ENCODE measurements around the gene SMIM7. TPM values are rescaled to one million over a fixed set of nuclear protein-coding genes. Genes with fewer than 3 reads are reported as not detected.
A peak's percentile ranks its signal among the peaks of the same experiment; 100 is the strongest.

SMIM7 gene
- total and polyA plus RNA-seq, 2 of the 13 experiments (the other 11 are each of a cell fraction or from before 2014, with no cell fraction given): 55.7 to 74.9 TPM

DNA sequence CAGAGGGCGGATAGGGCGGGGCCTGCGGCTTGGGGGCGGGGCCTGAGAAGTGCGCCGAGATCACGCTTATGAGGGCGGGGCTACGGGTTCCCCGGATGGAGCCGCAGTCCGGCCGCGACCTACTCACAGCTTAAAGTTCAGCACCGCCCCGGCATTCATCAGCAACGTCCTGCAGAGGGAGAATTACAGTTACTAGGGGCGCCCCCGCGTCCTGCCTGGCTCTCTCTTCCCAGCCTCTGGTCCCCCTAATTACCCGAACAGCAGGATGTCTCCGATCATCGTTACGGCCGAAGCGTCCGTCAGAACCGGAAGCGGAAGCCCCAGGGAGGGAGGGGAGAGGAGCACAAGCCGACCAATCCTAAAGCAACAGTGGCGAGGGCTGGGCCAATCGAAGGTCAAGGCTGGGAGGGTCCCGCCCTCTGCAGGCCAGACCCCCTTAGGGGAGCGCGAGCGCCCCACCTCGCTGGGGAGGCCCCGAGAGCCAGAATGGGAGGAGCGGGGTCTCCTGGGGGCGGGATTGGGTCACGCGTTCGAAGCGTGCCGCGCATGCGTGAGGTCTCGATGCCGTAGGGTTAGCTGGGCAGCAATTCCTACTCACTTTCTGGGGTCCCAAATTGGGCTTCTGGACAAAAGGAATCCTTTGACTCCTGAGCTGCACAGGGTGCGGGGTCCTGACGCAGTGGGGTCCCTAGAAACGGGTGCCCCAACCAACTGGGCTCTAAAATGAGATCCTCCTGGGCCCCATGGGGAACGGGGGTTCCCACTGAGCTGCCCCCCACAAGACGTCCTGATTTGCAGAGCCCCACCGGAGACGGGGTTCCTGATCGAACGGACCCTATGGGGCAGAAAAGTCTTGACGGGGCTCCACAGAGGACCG, at the start of gene SMIM7 (continued):
- TF ChIP-seq, protein P1, sequence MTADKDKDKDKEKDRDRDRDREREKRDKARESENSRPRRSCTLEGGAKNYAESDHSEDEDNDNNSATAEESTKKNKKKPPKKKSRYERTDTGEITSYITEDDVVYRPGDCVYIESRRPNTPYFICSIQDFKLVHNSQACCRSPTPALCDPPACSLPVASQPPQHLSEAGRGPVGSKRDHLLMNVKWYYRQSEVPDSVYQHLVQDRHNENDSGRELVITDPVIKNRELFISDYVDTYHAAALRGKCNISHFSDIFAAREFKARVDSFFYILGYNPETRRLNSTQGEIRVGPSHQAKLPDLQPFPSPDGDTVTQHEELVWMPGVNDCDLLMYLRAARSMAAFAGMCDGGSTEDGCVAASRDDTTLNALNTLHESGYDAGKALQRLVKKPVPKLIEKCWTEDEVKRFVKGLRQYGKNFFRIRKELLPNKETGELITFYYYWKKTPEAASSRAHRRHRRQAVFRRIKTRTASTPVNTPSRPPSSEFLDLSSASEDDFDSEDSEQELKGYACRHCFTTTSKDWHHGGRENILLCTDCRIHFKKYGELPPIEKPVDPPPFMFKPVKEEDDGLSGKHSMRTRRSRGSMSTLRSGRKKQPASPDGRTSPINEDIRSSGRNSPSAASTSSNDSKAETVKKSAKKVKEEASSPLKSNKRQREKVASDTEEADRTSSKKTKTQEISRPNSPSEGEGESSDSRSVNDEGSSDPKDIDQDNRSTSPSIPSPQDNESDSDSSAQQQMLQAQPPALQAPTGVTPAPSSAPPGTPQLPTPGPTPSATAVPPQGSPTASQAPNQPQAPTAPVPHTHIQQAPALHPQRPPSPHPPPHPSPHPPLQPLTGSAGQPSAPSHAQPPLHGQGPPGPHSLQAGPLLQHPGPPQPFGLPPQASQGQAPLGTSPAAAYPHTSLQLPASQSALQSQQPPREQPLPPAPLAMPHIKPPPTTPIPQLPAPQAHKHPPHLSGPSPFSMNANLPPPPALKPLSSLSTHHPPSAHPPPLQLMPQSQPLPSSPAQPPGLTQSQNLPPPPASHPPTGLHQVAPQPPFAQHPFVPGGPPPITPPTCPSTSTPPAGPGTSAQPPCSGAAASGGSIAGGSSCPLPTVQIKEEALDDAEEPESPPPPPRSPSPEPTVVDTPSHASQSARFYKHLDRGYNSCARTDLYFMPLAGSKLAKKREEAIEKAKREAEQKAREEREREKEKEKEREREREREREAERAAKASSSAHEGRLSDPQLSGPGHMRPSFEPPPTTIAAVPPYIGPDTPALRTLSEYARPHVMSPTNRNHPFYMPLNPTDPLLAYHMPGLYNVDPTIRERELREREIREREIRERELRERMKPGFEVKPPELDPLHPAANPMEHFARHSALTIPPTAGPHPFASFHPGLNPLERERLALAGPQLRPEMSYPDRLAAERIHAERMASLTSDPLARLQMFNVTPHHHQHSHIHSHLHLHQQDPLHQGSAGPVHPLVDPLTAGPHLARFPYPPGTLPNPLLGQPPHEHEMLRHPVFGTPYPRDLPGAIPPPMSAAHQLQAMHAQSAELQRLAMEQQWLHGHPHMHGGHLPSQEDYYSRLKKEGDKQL (CRISPR knock-in tag; IDR thresholded peaks at IDR 0.05; ENCODE audit: low read depth): no peak
- no peak for TF ChIP-seq STAG1 (CRISPR knock-in tag; IDR thresholded peaks at IDR 0.05)
- TF ChIP-seq, protein P2, sequence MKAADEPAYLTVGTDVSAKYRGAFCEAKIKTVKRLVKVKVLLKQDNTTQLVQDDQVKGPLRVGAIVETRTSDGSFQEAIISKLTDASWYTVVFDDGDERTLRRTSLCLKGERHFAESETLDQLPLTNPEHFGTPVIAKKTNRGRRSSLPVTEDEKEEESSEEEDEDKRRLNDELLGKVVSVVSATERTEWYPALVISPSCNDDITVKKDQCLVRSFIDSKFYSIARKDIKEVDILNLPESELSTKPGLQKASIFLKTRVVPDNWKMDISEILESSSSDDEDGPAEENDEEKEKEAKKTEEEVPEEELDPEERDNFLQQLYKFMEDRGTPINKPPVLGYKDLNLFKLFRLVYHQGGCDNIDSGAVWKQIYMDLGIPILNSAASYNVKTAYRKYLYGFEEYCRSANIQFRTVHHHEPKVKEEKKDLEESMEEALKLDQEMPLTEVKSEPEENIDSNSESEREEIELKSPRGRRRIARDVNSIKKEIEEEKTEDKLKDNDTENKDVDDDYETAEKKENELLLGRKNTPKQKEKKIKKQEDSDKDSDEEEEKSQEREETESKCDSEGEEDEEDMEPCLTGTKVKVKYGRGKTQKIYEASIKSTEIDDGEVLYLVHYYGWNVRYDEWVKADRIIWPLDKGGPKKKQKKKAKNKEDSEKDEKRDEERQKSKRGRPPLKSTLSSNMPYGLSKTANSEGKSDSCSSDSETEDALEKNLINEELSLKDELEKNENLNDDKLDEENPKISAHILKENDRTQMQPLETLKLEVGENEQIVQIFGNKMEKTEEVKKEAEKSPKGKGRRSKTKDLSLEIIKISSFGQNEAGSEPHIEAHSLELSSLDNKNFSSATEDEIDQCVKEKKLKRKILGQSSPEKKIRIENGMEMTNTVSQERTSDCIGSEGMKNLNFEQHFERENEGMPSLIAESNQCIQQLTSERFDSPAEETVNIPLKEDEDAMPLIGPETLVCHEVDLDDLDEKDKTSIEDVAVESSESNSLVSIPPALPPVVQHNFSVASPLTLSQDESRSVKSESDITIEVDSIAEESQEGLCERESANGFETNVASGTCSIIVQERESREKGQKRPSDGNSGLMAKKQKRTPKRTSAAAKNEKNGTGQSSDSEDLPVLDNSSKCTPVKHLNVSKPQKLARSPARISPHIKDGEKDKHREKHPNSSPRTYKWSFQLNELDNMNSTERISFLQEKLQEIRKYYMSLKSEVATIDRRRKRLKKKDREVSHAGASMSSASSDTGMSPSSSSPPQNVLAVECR (CRISPR knock-in tag; IDR thresholded peaks at IDR 0.05; ENCODE audit: borderline replicate concordance): peak; percentile 78
- TF ChIP-seq, protein P3, sequence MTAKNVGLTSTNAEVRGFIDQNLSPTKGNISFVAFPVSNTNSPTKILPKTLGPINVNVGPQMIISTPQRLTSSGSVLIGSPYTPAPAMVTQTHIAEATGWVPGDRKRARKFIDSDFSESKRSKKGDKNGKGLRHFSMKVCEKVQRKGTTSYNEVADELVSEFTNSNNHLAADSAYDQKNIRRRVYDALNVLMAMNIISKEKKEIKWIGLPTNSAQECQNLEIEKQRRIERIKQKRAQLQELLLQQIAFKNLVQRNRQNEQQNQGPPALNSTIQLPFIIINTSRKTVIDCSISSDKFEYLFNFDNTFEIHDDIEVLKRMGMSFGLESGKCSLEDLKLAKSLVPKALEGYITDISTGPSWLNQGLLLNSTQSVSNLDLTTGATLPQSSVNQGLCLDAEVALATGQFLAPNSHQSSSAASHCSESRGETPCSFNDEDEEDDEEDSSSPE (CRISPR knock-in tag; IDR thresholded peaks at IDR 0.05): peak; percentile 84
- no peak for TF ChIP-seq CBX1 (IDR thresholded peaks at IDR 0.05; ENCODE audit: low read depth)
- no peak for TF ChIP-seq HNRNPL (IDR thresholded peaks at IDR 0.05; ENCODE audit: low read depth, low read length)
- TF ChIP-seq HDAC1 (CRISPR knock-in tag; IDR thresholded peaks at IDR 0.05): peak; percentile 24
- TF ChIP-seq, protein P4, sequence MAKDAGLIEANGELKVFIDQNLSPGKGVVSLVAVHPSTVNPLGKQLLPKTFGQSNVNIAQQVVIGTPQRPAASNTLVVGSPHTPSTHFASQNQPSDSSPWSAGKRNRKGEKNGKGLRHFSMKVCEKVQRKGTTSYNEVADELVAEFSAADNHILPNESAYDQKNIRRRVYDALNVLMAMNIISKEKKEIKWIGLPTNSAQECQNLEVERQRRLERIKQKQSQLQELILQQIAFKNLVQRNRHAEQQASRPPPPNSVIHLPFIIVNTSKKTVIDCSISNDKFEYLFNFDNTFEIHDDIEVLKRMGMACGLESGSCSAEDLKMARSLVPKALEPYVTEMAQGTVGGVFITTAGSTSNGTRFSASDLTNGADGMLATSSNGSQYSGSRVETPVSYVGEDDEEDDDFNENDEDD (CRISPR knock-in tag; IDR thresholded peaks at IDR 0.05; ENCODE audit: borderline replicate concordance): peak; percentile 89
- TF ChIP-seq DPF2 (CRISPR knock-in tag; IDR thresholded peaks at IDR 0.05; ENCODE audit: borderline replicate concordance, low read depth): no peak
- no peak for TF ChIP-seq MYNN (CRISPR knock-in tag; IDR thresholded peaks at IDR 0.05; ENCODE audit: low read depth)
- no peak for TF ChIP-seq FOXA1 (IDR thresholded peaks at IDR 0.05)
- 0 out of 2 replicates have a peak, but pooled peaks have one; percentile 26 for TF ChIP-seq FOXA1 (CRISPR knock-in tag; IDR thresholded peaks at IDR 0.05)
- TF ChIP-seq ATF7 (IDR thresholded peaks at IDR 0.05): no peak
- no peak for TF ChIP-seq ATF7 (CRISPR knock-in tag; IDR thresholded peaks at IDR 0.05)
- no peak for TF ChIP-seq ZNF20 (CRISPR knock-in tag; IDR thresholded peaks at IDR 0.05)
- peak; percentile 56 for TF ChIP-seq ARNT2 (CRISPR knock-in tag; IDR thresholded peaks at IDR 0.05; ENCODE audit: low read depth)
- TF ChIP-seq ZNF484 (CRISPR knock-in tag; IDR thresholded peaks at IDR 0.05; ENCODE audit: borderline replicate concordance, low read depth): no peak
